Mucosa of stomach (tissue), 1 donor: ENCODE measurements around the gene ADAMTS13.

ENCODE experiments used
- H3K27me3 ChIP-seq: one replicate; pipeline ENCODE4 v1.7.0; 2013; ENCODE audit warnings: mild to moderate bottlenecking, low read length; ENCODE audit not compliant: control insufficient read depth, insufficient read depth
- H3K36me3 ChIP-seq: one replicate; pipeline ENCODE4 v1.7.0; 2013; ENCODE audit warnings: low read length; ENCODE audit not compliant: control insufficient read depth, insufficient read depth
- H3K4me1 ChIP-seq: one replicate; pipeline ENCODE4 v1.7.0; 2013; ENCODE audit warnings: mild to moderate bottlenecking, low read length; ENCODE audit not compliant: control insufficient read depth, insufficient read depth
- H3K4me3 ChIP-seq: one replicate; pipeline ENCODE4 v1.7.0; 2013; ENCODE audit warnings: low read length
- H3K9ac ChIP-seq: one replicate; pipeline ENCODE4 v1.7.0; 2013; ENCODE audit warnings: mild to moderate bottlenecking, low read length, moderate library complexity
- H3K9me3 ChIP-seq: one replicate; pipeline ENCODE4 v1.7.0; 2013; ENCODE audit warnings: mild to moderate bottlenecking, low read length, moderate library complexity; ENCODE audit not compliant: control insufficient read depth
- donor health status: Pancreatic carcinoma.

The ADAMTS13 gene

GRCh38 chr9:133505901-133506652 lies 83.9 kb downstream of the ADAMTS13 start:
- no peak overlapping the region for H3K9ac ChIP-seq
- no peaks in the 10 kb centered on the region for H3K9me3 ChIP-seq
- H3K4me3 ChIP-seq: no peak overlapping the region
- H3K36me3 ChIP-seq: no peaks in the 10 kb centered on the region
- H3K27me3 ChIP-seq: no peaks in the 10 kb centered on the region
- peaks cover 18% of the 10 kb centered on the region for H3K4me1 ChIP-seq

DNA sequence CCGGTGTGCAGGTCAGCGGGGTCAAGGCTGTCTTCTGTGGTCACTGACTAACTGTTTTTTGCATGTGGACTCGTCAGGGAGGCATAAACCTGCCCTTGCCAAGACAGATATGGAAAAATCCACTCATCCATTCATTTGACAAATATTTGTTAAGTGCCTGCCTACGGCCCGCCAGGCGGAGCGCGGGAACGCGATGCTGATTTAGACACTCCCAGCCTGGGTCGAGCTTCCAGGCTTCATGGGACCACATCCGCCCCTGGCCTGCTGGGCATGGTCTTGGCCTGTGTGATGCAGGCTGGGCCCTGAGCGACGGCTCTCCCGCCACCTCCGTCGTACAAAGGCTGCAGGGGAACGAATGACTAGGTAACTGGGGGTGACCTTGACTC lies 84.5 kb downstream of the ADAMTS13 start:
- peaks cover 18% of the 10 kb centered on the region for H3K4me1 ChIP-seq
- H3K27me3 ChIP-seq: no peaks in the 10 kb centered on the region
- H3K9me3 ChIP-seq: no peaks in the 10 kb centered on the region
- H3K4me3 ChIP-seq: no peak overlapping the region
- no peak overlapping the region for H3K9ac ChIP-seq
- H3K36me3 ChIP-seq: no peaks in the 10 kb centered on the region

DNA sequence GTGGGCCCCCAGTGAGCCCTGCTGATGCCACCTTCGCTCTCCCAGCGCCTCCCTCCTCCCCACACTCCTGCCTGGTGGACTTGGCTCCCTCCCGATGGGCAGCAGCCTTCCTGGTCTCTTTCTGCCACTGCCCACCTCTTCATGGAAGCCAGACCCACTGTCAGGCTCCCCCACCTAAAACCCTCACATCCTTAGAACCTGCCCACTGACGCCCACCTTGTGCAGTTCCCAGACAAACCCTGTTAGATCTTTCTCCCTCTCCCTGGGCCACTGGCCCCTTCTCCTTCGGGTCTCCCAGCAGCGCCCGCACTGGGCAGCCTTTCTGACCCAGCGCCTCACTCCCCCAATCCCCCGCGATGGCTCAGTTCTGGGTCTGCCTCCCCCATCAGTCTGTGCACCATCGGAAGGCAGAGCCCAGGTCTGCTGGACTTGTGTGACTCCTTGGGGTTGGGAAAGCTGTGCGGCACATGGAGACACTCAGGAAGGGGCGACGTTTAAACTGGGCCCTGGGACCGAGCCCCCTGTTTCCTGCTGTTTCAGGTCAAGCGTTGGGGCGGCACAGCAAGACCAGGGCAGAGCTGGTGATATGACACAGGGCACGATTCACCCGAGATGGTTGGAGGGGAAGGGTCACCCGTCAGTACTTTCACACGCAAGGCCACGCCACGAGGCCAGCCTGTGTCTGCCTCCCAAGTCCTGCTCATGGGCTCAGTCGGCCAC lies 85.2 kb downstream of the ADAMTS13 start:
- H3K9ac ChIP-seq: no peak overlapping the region
- H3K9me3 ChIP-seq: no peaks in the 10 kb centered on the region
- no peaks in the 10 kb centered on the region for H3K27me3 ChIP-seq
- no peaks in the 10 kb centered on the region for H3K36me3 ChIP-seq
- H3K4me1 ChIP-seq: peaks cover 18% of the 10 kb centered on the region
- H3K4me3 ChIP-seq: no peak overlapping the region

DNA sequence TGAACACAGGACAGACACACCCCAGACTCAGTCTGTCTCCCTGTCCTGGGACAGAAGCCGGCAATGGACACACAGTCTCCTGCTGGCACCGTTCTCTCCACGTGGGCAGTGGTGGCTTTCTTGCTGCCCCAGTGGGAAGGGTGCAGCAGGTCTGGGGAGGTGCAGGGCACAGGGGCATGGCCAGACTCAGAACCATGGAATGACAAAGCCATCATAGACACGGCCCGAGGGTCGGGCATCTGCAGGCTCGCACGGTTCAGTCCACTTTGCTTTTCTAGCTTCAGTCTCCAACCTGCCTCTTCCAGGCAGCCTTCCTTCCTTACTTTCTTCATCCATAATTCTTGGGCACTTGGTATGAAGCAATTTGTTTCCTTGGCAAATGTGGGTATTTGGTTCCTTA lies 85.9 kb downstream of the ADAMTS13 start:
- peaks cover 18% of the 10 kb centered on the region for H3K4me1 ChIP-seq
- no peaks in the 10 kb centered on the region for H3K27me3 ChIP-seq
- H3K4me3 ChIP-seq: no peak overlapping the region
- H3K9ac ChIP-seq: no peak overlapping the region
- no peaks in the 10 kb centered on the region for H3K36me3 ChIP-seq
- H3K9me3 ChIP-seq: no peaks in the 10 kb centered on the region
